ENCODE results near the gene AKR1C2.
"Not testable (repeated sequence)": the region's sequence is repeated elsewhere in the genome, so short reads cannot be mapped to it uniquely, and the experiment has no call there.

AKR1C2 gene

DNA sequence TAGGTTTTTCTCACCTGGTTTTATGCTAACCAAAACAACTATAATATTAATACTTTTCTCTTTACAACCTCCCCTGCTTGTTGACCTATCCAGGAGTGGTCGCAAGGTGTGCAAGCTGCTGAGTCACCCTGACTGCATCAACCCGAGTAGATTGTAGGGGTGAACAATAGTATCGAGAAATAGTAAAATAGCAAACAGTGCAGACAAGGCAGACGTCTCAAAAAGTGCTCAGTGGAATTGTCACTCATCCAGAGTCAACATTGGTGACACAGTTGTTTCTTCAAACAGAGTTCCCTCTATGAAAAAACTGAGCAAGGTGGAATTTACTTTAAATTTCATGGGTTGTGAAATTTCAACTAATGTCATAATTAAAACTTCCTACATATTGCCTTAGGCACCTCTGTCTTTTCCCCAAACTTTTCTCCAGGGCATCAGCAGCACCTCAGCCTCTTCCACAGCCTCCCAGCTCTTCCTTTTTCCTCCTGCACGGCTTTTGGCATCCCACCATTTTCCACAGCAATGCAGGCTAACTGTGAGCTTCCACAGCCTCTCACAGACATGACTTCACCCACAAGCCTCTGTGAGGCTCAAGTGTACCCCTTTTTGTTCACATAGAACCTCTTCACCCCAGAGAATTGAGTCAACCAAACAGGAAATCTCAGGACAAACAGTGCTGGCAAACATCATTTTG is 46.6 kb downstream of the AKR1C2 start:
- DNase-seq: not testable (repeated sequence)

DNA sequence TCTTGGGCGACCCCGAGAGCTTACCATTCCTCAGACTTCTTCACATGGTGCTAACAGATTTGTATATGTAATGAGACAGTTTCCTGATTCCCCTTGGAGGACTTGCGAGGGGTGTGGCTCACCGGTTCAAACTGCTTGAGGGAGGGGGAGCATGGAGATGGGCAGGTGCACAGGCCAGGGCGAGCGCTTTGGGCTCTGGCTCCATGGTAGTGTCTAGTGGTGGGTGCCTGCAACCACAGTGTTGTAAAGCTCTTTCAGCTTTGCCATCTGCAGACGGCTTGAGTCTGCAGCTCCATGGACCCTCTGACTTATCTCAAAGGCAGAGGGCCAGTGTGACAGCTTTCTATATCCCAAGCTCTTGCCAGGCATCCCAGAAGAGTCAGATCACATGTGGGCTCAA is 47.6 kb downstream of the AKR1C2 start:
- not testable (repeated sequence) for DNase-seq

DNA sequence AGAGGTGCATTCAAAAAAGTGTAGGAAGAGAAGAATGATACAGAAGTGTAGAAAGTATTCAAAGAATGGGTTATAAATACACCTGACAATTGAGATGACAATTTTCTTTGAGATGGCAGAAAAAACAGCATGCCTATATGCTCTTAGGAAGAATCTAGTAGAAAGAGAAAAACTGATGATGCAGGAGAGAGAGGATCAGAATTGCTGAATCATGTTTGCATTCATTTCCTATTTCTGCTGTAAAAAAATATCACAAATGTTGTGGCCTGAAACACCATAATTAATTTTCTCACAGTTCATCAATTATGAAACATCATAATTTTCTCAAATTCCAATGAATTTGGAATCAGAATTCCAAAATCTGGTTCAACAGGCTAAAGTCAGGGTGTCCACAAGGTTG is 50.3 kb downstream of the AKR1C2 start:
- no peak for DNase-seq

DNA sequence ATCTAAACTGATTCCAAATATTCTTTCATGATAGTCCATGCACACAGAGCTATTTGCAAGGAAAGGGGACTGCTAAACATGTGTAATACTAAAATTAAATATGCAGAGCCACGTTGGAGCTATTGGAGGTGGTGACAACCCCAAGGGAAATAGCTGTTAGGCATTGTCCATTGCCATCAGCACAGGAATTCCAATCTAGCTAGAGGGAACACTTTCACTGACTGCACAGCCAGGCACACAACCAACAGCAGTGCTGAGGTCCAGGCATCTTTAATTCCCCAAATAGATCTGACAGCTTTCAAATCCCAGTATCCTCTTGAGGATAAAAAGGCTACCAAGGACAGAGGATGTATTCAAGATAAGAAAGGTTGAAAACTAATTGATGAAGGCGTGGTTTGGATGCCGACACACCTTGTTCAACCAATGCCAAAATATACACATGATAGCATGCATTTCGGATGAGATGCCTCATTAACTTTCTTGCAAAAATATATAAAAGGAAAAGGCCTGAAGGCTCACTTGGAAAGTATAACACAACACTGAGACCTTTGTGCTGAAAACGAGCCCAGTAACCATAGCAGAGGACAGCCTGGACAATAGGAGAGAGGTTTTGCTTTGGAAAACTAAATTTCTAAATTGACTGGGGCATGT is 52.0 kb downstream of the AKR1C2 start:
- DNase-seq: not testable (repeated sequence)

DNA sequence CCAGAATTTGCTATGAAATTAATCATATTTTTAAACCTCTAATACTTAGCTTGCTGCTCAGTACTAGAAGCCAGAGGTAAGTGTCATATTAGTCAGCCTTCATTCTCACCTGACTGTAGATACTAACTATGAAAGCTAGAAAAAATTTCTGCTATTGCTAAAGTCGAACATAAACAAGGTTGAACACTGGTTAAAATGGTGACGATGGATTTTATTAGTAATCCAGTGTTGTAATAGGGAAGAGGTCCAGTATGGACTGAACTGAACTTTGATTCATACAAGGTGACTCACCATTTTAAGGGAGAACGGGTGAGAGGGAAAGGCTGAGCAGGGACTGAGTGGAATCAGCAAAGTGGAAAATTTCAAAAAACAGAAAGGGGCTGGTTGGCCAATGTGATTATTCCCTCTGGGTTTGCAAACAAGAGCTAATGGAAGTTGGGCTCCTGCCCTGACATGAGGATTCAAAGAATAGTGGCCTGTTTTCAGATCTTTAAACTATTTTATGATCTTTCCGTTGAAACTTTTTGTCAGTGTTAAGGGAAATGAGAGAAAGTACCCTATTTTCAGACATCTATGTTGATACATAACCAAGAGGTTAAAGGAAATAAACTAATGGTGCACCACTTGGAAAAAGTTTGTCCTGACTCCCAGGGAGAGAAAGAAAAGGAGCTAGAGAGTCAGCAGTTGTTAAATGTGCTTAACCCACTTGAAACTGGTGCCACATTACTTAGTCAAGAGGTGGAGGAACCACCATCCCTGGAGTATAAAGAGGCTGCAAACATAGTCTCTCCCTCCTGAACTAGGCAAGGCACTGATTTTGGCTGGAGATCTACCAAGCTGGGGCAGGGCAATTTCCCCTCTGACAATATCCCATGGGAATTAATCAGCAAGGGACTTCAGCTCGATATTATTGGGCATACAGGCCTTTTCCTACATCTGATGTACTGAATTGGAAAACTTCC is 55.7 kb downstream of the AKR1C2 start:
- no peak for DNase-seq

DNA sequence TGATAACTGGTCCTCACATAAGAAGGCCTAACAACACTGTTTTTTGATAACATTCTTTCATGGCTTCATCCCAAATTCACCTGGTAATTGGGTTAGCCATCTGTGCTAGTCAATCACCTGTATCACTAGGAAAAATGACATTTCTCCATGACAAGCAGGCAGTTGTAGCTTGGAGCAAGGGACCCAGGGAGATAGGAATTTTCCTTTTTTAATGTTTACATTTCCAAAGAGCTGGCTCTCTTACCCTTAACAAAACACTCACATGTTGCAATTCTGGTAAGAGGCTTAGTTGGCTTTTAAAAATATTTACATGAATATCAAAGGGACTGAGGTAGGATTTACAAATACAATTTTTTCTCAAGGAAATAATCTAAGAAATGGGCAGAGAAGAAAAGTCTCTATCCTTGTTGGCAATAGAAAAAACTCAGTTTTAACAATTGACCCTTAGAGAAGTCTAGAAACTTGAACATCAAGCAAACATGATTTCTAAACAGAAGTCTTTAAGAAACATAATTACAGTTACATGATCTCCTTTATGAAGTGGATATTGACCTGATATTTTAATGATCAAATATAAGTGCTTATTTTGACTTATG is 56.5 kb downstream of the AKR1C2 start:
- DNase-seq: no peak

DNA sequence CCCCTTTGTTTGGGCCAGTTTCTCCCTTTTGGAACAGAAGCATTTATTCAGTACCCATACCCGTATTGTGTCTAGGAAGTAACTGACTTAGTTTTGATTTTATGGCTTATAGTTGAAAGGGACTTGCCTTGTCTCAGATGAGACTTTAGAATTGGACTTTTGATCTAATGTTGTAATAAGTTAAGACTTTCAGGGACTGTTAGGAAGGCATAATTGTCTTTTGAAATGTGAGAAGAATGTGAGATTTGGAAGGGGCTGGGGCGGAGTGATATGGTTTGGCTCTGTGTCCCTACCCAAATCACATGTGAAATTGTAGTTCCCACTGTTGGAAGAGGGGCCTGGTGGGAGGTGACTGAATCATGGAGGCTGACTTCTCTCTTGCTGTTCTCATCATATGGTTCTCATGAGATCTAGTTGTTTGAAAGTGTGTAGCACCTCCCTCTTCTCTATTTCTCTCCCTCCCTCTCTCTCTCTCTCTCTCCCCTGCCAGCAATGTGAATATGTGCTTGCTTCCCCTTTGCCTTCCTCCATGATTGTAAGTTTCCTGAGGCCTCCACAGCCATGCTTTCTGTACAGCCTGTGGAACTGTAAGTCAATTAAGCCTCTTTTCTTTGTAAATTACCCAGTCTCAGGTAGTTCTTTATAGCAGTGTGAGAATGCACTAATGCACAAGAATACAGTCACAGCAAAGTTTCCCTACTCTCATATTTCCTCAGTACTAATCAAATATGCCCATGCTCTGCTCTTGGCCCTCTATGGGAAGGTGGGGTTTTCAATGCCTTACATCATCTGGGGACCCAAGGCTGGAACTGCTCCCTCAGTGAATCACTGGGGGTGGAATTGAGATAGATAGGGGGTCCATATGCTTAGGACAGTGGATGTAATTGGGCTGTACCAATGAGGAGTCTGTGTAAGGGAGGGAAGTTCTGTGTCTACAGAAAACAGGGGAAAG is 57.6 kb downstream of the AKR1C2 start:
- no peak for DNase-seq

DNA sequence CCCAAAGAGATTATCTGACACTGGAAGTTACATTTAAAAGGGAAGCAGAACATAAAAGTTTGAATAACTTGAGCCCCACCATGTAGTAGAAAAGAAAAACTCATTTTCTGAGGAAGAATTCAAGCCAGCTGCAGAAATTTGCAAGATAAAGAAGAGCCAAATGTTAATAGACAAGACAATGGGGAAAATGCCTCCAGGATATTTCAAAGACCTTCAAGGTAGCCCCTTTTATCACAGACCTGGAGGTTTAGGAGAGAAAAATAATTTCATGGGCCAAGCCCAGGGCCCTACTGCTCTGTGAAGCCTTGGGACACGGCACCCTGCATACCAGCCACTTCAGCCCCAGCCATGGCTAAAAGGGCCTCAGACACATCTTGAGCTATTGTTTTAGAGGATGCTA is 58.8 kb downstream of the AKR1C2 start:
- no peak for DNase-seq

DNA sequence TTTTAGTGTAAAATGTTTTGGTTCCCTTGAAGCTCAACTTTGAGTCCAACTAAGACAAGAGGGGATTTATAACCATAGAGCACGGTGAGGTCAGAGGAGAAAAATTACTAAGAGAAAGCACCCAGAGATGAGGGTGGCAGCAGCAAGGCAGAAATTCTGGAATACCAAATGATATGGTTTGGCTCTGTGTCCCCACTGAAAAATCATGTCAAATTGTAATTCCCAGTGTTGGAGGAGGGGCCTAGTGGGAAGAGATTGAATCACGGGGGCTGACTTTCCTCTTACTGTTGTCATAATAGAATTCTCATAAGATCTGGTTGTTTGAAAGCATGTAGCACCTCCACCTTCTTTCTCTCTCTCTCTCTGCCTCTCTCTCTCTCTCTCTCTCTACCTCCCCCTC is 59.8 kb downstream of the AKR1C2 start:
- no peak for DNase-seq

DNA sequence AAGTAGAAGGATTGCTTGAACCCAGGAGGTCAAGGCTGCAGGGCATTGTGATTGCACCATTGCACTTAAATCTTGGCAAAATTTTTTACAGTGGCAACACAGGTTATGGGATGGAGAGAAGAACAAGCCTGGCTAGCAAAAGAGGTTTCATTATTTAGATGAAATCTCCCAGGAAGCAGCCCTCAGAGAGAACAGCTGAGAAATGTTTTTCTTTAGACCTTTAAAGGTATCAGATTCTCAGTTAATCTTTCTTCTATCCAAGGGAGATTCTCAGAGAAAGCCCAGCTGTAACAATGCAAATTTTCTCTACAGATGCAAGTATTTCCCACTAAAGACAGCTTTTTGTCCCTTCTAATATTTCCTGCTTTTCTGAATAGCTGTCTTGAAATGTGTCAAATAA is 60.2 kb downstream of the AKR1C2 start:
- not testable (repeated sequence) for DNase-seq

DNA sequence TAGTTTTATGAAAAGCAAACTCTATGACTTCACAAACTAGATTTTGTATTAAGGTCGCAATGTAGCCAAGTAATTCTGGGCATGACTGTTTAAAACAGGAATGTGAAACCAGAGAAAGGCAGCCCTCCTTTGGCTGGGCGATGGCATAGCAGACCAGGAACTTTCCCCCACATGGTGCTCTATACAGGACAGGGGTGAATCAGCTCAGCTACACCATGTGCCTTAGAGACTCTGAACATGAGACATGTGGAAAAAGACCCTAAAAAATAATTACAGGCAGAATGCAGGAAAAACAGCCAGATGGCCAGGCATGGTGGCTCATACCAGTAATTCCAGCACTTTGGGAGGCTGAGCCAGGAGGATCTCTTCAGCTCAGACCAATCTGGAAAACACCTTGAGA is 60.7 kb downstream of the AKR1C2 start:
- DNase-seq: not testable (repeated sequence)

DNA sequence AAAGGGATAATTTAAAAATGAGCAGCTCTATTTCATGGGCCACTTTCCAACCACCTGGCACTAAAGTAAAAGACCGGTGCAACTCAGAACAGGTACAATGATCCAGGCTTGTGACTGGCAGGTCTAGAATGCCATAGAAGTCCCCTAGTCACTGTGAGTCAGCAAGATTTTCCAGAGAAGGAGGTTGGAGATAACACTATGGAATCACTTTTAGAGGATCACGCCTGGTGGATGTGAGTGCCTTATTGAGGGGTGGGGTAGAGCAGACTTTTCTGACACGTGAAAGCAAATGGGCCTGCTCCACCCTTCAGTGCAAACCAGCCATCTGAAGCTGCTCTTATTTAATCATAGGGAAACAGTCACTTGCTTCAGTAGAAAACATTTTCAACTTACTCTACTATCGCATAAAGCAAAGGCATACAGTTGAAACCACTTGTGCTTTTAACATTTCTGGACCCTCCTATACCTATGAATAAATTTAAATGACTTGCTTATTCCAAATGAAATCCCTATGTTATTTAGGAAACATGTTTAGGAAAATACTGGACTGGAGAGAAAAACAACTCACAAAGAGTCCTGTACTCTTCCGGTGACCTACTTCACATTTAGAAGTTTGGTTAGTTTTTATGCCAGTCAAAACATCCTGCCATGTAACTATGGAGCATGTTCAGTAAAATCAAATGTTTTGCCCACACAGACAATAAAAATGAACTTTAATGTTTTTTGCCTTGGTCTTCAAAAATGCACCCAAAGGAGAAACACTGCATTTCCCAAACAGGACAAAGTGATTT is 61.9 kb downstream of the AKR1C2 start:
- DNase-seq: no peak

DNA sequence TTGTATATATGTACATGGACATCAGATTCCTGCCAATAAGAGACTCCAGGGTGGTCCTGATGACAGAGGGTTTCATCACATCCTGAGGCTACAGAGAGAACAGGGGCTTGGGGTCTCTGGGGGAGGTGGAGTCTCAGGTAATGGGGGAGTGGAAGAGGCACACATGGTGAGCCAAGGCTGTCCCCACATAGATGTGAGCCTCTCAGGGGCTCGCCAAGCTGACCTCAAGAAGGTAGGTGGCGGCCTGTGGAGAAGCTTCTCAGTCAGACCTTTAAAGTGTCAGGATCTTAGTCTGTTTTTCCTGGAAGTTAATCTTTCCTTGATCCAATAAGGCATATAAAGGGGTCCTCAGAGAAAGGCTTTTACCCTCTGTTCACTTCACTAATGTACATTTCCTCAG is 62.7 kb downstream of the AKR1C2 start:
- not testable (repeated sequence) for DNase-seq

DNA sequence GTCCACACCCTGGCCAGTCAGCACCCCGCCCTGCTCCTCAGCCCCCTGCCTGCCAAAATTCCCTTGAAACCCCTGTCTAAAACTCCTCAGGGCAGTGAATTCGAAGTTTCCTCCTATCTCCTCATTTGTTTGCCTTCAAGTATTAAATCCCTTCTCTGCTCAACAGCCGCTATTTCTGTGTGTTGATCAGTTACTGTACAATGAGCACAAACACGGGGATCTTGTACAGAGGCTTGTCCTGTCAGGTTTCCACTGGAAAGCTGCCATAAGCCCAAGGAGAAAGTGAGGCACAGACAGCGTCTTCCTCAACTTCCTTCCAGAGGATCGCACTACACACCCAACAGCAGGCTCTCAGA is 63.6 kb downstream of the AKR1C2 start:
- DNase-seq: not testable (repeated sequence)

DNA sequence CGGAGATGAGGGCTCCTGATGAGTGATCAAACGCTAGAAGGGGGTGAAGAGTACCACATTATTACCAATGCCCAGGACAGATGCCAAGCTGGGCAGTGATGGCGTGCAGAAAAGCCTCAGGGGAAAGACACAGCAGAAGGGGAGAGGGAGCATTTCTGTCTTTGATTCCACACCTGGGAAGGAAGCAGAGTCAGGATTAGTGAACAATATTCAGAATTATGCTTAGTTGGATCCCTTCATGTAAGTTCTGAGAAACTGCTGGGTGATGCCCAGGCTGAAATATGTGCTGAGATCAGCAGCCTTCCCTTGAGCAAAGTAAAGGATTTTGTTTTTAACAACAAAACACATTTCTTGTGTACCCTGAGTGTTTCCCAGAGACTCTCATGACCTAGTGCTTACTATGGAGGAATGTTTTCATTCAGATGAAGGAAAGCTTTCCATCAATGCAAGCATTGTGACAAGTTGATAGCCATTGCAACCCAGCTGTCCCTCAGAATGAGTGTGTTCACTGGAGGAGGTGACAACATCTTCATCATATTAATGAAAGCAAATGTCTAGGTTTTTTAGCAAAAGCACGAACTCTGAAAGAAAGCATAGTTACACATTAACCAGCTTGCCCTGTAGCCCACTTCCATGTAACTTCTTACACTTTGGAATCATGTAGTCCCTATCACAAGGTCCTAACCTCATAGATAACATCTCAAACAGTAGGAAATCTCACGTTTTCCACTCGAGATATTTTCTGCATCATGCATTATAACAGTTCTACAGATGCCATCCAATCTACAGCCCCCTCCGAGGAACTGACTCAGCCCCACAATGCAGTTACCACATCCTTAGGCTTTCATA is 64.2 kb downstream of the AKR1C2 start:
- no peak for DNase-seq
